ENCODE measurements around the gene GMPR.
"Not testable (repeated sequence)": the region's sequence is repeated elsewhere in the genome, so short reads cannot be mapped to it uniquely, and the experiment has no call there.

Gene GMPR

DNA sequence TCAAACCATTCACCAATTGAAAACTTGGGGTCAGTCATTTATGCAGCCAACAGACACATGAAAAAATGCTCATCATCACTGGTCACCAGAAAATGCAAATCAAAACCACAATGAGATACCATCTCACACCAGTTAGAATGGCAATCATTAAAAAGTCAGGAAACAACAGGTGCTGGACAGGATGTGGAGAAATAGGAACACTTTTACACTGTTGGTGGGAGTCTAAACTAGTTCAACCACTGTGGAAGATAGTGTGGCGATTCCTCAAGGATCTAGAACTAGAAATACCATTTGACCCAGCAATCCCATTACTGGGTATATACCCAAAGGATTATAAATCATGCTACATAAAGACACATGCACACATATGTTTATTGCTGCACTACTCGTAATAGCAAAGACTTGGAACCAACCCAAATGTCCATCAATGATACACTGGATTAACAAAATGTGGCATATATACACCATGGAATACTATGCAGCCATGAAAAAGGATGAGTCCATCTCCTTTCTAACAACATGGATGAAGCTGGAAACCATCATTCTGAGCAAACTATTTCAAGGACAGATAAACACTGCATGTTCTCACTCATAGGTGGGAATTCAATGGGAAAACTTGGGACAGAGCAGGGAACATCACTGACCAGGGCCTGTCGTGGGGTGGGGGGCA, 13.2 kb upstream of the GMPR start:
- not testable (repeated sequence) for DNase-seq

DNA sequence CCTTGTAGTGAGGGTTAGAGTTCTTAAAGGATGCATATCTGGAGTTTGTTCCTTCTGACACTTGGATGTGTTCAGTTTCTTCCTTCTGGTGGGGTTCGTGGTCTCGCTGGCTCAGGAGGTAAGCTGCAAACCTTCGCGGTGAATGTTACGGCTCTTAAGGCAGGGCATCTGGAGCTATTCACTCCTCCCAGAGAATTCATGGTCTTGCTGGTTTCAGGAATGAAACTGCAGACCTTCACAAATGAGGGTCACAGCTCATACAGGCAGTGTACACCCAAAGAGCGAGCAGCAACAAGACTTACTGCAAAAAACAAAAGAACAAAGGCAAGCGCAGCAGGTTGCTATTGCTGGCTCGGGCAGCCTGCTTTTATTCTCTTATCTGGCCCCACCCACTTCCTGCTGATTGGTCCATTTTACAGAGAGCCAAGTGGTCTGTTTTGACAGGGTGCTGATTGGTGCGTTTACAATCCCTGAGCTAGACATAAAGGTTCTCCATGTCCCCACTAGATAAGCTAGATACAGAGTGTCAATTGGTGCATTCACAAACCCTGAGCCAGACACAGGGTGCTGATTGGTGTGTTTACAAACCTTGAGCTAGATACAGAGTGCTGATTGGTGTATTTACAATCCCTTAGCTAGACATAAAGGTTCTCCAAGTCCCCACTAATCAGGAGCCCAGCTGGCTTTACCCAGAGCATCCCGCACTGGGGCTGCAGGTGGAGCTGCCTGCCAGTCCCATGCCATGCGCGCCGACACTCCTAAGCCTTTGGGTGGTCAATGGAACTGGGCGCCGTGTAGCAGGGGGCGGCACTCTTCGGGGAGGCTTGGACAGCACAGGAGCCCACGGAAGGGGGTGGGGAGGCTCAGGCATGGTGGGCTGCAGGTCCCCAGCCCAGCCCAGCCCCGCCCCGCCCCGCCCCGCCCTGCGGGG, 12.0 kb upstream of the GMPR start:
- not testable (repeated sequence) for DNase-seq

DNA sequence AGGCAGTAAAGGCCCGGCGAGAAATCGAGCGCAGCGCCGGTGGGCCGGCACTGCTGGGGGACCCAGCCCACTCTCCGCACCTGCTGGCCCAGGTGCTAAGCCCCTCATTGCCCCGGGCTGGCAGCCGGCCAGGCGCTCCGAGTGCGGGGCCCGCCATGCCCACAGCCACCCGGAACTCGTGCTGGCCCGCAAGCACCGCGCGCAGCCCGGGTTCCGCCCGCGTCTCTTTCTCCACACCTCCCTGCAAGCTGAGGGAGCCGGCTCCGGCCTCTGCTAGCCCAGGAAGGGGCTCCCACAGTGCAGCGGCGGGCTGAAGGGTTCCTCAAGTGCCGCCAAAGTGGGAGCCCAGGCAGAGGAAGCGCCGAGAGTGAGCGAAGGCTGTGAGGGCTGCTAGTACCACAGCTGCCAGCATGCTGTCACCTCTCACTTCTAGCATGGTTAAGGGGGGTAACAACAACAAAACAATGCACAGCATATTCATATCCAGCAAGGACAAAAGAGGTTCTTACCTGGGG, 11.3 kb upstream of the GMPR start:
- DNase-seq: no peak

DNA sequence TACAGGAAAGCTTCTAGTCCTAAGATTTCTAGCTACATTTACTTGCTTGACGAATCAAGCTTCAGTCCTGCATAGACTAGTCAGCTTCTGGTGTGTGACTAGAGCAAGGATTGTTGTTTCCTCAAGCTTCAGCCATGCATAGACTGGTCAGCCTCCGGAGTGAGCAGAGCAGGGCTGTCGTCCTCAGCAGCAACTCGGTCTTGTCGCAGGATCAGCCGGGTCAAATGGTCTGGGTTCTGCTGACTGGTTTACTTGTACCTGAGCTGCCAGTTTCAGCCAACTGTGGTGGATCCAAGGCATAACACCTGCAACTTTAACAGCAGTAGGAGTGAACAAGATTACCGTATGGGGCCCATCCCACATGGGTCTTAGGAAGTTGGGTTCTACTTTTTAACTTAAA, 10.8 kb upstream of the GMPR start:
- no peak for DNase-seq

DNA sequence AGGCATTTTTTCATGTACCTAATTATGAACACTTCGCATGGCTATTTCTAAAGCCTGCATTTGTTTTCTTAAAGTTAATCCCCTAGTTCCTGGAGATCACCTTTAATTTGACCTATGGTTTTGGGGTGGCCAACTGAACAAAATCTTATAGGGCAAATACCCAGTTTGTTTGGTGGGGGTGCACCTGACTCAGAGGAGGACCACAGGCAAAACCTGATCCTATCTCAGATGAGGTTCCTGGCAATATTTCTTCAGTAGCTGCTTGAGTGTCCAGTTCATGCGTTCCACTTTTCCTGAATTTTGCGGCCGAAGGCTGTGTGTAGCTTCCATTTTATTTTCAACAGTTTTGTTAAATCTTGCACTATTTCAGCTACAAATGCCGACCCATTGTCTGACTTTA, 10.3 kb upstream of the GMPR start:
- no peak for DNase-seq

DNA sequence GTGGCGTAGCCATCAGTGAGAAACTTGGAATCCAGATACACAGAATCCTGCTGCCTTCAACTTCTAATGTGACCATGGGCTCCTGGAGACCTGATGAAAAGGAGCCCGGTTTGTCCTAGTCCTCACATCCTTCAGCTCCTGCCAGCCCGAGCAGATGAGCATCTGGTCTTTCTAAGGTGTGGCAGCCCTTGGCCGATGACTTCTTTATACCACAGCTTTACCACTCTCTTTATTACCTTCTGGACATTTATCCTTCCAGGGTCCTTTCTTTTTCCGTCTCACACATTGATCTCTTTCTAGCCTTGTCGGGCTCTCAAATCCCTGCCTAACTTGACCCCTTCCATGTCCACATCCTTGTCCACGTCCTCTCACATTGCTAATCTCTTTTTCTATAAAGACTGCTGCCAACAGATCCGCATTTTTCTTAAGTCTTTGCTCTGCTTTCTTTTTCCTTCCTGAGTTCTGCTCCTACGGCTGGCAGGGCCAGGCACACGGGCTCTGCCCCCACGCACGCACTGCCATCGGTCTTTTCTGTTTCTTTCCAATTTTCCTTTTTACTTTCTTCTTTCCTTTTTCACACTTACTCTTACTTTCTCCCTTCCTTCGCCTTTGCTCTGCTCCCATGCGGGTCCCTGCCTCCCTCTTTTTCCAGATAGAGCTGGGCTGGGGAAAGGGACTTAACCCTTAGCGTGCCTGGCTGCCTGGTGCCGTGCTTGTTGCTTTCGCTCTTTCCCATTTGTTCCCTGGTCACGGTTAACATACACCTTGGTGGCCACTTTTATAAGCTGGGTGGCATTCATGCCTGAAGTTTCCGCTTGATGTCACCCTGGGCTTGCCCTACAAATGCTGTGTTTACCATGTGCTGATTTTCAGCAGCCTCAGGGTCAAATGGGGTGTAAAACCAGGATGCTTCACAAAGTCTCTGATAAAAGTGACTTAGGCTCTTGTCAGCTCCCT, 9.4 kb upstream of the GMPR start:
- DNase-seq: no peak

DNA sequence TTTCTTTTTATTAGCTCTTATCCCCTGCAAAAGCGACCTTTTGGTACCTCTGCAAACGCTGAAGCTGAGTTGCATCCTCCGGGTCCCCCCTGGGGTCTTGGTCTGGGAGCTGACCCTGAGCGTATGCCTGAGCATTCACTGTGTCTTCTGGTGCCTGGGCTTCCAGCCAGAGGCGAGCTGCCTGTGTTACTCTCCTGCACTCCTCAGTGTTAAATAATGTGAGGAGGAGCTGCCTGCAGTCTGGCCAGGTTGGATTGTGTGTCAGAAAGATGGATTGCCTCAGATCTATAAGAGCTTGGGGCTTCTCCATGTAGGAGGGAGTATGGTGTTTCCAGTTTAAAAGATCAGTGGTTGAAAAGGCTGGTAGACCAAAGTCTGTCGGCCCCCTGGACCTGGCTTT, 8.7 kb upstream of the GMPR start:
- no peak for DNase-seq

DNA sequence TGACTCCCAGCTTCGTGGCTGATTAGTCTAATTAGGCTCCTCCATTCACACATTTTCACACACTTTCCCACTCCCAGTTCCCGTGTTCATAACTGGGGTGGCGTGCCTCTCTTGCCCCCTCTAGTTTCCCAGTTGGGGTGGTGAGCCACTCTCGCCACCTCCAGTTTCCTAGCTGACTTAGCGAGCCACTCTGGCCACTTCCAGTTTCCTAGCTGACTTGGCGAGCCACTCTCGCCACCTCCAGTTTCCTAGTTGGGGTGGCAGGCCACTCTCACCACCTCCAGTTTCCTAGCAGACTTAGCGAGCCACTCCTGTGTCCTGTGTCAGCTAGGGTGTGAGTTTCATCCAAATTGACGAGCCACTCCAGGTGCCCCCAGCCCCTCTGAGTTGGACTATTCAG, 7.4 kb upstream of the GMPR start:
- DNase-seq: no peak

DNA sequence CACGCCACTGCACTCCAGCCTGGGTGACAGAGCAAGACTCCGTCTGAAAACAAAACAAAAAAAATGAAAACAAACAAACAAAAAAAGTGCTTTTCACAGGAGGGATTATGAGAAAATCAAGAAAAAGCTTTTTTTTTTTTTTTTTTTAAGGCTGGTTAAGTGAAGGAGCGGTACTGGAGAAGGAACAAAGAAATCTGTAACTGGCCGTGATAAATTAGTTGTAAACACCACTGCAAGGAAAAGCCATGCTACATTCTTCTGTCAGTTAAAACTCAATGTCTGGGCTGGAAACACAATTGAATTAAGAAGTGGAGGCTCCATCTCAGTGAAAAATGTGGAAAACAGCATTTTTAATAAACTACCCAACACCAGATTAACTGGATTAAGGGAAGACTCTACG, 6.3 kb upstream of the GMPR start:
- DNase-seq: no peak

DNA sequence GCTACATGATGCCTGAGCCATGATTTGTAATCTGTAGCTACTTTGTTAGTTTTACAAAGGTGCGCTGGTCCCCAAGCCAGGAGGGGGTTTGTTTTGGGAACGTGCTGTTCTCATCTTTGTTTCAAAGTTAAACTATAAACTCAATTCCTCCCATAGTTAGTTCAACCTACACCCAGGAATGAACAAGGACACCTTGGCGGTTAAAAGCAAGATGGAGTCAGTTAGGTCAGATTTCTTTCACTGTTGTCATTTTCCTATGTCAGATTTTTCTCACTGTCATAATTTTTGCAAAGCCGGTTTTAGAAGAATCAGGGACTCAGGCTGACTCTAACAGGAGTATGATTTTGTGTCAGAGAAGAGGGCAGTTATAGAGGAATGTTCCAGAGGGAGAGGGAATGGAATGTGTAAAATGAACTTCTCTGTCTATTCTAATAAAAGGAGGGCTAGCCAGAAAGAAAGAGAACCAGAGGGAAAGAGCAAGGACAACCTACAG, 2.3 kb upstream of the GMPR start:
- no peak for DNase-seq

DNA sequence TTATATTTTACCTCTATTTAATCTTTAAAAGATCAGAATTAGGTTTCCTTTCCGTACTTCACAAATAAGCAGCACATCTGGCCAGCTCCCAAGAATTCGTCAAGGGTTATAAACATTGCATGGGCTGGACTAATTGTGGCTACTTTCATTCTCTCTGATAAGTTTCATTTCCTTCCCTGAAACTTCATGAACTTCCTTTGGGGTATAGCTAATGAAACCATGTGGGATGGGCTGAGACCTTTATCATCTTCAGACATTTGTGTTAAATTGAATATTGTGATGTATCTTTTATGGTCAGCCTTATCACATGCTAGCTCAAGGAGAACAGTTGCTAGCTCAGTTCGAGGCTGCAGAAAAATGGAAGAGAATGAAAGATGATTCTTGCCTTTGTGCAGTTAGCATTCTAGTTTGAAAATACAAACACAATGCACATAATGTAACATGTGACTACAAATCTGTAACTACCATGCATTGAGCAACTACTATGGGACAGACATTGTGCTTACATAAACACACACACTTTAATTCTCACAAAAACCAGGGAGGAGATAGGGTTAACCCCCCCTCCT, 1.7 kb upstream of the GMPR start:
- DNase-seq: no peak

DNA sequence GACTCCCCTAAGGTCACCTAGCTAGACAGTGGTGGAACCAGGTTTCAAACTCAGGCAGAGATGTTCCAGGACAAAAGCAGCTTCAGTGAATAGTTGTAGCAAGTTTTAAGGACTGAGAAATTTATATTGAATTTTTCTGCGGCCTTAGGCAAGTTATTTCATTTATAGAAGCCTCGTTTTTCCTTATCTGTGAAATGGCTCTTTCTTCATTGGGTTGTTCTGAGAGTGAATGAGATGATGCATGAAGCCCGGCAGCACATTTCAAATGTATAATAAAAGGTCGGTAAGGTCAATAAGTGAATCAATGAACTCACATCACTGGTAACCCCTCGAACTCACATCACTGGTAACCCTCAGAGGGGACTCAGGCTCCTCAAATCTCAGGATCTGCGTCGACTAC, 1.1 kb upstream of the GMPR start:
- no peak for DNase-seq

DNA sequence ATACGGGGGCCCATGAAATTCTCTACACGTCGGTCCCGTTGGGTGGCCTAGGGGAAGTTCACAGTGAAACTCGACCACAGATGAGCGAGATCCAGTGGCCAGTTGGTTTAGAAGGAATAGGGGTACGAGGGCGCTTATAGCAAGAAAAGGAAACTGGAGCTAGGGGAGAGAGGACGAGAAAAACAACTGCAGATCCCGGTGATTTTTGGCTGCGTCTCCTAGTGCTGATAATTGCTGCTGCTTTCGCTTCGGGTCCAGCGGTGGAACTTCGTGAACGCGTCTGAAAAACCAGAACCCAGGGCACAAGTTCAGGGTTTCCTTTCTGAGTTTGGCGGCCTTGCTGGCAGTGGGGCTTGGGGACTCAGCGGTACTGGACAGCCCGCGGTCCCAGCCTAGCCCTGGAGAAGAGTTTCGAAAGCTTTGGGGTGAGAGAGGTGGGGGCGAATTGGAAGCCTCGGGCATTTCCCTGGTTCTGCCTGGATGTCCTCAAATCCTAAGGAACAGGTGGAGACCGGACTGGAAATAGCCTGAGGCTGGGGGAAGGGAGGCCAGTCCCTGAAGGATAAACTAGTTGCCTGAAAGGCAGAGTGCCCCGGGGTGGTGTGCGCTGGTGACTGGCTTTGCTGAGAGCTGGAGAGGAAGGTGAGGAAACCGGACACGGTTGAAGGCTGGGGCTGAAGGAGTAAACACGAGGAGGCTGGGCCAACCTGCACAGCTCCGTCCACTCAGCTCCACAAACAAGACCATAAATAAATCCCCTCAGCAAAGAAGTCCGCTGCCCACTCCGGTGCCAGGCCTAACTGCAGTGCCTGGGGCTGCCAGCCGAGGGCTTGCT, 793 bp downstream of the GMPR start:
- DNase-seq: peak in 44 of 56 donors; percentile 11 to 74 (median 49)

DNA sequence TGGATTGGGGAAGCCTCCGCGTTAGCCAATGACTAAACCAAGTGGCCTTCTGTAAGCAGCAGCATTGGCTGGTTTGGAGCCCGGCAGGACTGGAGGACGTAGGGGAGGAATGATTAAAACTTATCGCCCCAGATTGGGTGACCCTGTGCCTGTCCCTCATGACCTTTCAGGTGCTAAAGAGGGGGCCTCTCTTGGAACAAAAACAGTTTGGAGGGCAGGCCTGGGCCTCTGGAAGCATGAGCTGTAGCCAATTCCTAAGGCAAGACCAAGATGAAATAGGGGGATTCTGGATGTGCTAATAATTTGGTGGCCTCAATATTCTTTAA, 1.4 kb downstream of the GMPR start:
- DNase-seq: peak in 3 of 56 donors; percentile 34 to 64 (median 39)

DNA sequence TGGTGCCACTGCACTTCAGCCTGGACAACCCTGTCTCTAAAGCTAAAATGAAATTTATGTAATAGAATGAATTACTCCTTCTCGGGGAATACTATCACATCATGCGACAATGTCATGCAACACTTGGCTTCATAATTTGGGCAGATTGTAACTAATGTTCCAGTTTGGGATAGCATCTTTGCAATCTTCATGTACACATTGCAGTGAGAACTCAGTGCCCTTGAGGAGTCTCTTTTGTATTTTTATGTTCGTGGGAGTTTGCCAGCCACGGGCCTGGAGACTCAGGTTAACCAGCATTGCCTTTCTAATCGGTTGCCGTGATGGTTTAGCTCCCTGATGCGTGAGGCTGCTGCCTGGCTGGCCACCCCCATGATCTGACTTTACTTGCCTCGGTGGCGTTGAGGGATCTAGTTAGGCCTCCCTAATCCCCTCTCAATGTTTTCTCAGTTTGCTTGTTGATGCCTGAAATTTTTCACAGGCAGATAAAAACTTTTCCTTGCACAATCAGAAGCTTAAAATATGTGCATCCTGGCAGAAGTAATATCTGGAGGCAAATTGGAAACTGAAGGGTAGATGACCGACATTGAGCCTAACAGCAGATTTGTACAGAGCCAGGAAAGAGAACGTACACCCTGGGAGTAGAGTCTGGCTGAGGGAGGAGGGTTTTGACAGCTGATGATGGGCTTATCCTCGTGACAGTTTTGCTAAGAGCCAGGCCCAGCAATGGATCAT, 2.4 kb downstream of the GMPR start:
- no peak for DNase-seq

DNA sequence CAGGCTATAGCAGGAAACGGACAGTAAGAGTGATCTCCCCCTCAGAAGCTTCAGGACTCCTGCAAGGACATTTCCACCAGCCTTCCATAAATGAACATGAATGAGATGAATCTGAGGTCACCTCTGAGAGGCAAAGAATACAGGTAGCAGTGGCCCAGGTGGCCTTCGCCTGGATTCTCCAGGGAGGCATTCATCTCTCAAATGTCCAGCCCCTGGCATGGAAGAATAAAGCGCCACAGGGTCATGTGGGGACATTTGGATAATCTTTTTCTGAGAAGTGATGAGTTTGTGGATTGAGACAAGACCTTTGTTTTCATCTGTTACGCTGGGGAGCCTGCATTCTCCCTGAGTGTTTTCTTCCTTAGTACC, 2.9 kb downstream of the GMPR start:
- DNase-seq: no peak

DNA sequence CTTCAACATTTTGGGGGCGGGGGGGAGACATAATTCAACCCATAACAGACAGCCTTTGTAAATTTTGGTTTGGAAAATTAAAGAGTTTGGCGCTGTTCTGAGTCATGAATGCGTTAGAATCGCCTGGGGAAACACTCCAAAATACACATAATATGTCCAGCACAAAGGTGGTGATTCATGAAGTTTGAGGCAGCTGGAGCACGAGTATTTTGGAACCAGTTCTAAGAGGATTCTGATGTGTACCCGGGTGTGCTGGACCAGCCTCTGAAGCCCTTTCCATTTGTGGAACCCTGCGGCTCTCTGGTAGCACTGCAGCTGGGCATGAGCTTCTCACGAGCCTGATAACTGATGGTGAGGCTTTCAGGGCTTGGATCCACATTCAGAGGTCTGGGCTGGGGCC, 4.7 kb downstream of the GMPR start:
- DNase-seq: peak in 11 of 56 donors; percentile 5 to 46 (median 15)

DNA sequence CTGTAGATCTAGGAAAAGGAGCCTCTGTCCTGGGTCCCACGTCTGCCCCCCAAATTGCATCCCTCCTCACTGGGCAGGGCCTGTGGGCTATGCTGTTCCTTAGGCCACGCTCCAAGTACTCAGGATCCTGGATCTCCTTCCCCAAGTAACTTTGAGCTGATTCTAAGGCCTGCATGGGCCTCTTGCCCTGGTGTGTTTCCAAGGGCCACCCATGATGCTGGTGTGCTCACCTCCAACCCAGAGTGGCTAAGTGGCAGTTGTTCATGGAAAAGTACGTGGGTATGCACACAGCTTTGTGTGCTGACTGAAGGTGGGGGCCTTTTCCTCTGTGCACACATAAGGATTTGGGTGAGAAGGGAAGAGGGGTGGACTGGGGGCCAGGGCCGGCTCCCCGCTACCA, 5.3 kb downstream of the GMPR start:
- no peak for DNase-seq

DNA sequence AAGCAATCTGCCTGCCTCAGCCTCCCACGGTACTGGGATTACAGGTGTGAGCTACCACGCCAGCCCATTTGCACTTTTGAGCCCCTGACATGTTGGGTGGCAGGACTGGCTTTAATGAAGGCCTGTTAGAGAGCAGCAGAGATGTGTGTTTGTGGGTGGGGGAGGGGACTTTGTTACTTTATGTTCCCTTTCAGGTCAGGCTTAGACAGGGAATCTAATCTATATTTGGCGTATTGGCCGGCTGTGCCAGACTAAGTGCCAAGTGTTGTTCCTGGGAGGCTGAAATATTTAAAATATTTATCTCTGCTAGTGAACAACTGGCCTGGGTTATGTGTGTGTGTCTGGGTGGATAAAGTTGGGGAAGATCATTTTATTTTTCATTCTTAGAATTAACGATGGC, 6.1 kb downstream of the GMPR start:
- DNase-seq: no peak

Data from amygdala (tissue), 56 donors.